OCI-LY7 (cell line): ENCODE data around the gene COLQ. TPM values are rescaled to one million over a fixed set of nuclear protein-coding genes. Genes with fewer than 3 reads are reported as not detected.

ENCODE experiments used
- BruUV-seq: library from RNA; stranded (reverse); fragments of 400-500 nt; replicated peaks from 2 replicates; lab custom pipeline; 2021; lab: Mats Ljungman, UMichigan
- CTCF ChIA-PET: fragments of 300-600 bp; sonication (Branson Sonifier 250); formaldehyde crosslinking; loops from one replicate; lab custom pipeline; 2022; ENCODE audit warnings: antibody characterized with exemption; ENCODE audit not compliant: unreplicated experiment; lab: Charles Lee
- POLR2A ChIA-PET: fragments of 300-600 bp; sonication (Branson Sonifier 250); formaldehyde crosslinking; loops from one replicate; lab custom pipeline; 2022; ENCODE audit warnings: antibody characterized with exemption; lab: Charles Lee
- DNase-seq: peaks from one replicate; pipeline ENCODE4 v3.0.0-alpha.2; 2015; ENCODE audit warnings: low spot score
- H2AFZ ChIP-seq: fragments of 200-600 bp; sonication (generic), shearing (Covaris generic); 2 replicates; pipeline ENCODE4 v1.6.1; 2014; ENCODE audit warnings: mild to moderate bottlenecking, antibody characterized with exemption, low read length, moderate library complexity
- H3K27ac ChIP-seq: fragments of 200-600 bp; sonication (generic); 2 replicates; pipeline ENCODE4 v1.5.1; 2014; ENCODE audit warnings: mixed run types, low read depth, mild to moderate bottlenecking, moderate library complexity, low read length, inconsistent platforms; ENCODE audit not compliant: poor library complexity, severe bottlenecking
- H3K36me3 ChIP-seq: fragments of 200-600 bp; sonication (generic); 2 replicates; pipeline ENCODE4 v1.6.1; 2014; ENCODE audit warnings: mild to moderate bottlenecking, antibody characterized with exemption, low read length, moderate library complexity, mixed read lengths; ENCODE audit not compliant: insufficient read depth
- H3K4me1 ChIP-seq: fragments of 200-600 bp; sonication (generic); 2 replicates; pipeline ENCODE4 v1.5.1; 2014; ENCODE audit warnings: mild to moderate bottlenecking, low read length; ENCODE audit not compliant: insufficient read depth, poor library complexity, severe bottlenecking
- H3K4me2 ChIP-seq: fragments of 200-600 bp; sonication (generic); 2 replicates; pipeline ENCODE4 v1.6.1; 2014; ENCODE audit warnings: mild to moderate bottlenecking, low read length
- H3K4me3 ChIP-seq: fragments of 200-600 bp; sonication (generic); 2 replicates; pipeline ENCODE4 v1.5.1; 2014; ENCODE audit warnings: mild to moderate bottlenecking, low read depth, low read length; ENCODE audit not compliant: poor library complexity, severe bottlenecking
- H3K79me2 ChIP-seq: fragments of 200-600 bp; sonication (generic); 2 replicates; pipeline ENCODE4 v1.6.1; 2016; ENCODE audit warnings: low read depth, mild to moderate bottlenecking, low read length, moderate library complexity, mixed read lengths; ENCODE audit not compliant: insufficient read depth
- H3K9me2 ChIP-seq: fragments of 200-600 bp; sonication (generic); 2 replicates; pipeline ENCODE4 v1.6.1; 2016; ENCODE audit warnings: mild to moderate bottlenecking, low read length, mixed read lengths; ENCODE audit not compliant: insufficient read depth
- H3K9me3 ChIP-seq: fragments of 200-600 bp; sonication (generic); 2 replicates; pipeline ENCODE4 v1.6.1; 2014; ENCODE audit warnings: mild to moderate bottlenecking, mixed run types, low read length, mixed read lengths
- H4K20me1 ChIP-seq: fragments of 200-600 bp; sonication (generic); 2 replicates; pipeline ENCODE4 v1.6.1; 2014; ENCODE audit warnings: mild to moderate bottlenecking, antibody characterized with exemption, low read length, moderate library complexity, mixed read lengths; ENCODE audit not compliant: insufficient read depth
- EZH2phosphoT487 ChIP-seq: fragments of 200-600 bp; sonication (generic); IDR thresholded peaks from 2 replicates; pipeline ENCODE4 v1.6.1; 2018; ENCODE audit warnings: low read depth, borderline replicate concordance, mild to moderate bottlenecking, mixed run types, antibody characterized with exemption, low read length, moderate library complexity, mixed read lengths
- intact Hi-C: fragments of 100-400 bp; cut with micrococcal nuclease; formaldehyde crosslinking; loops from one replicate; pipeline ENCODE4 v1.10.0; 2022; ENCODE audit not compliant: unreplicated experiment
- microRNA-seq: library from miRNA; unstranded; fragments of <30 nt; microRNA quantifications from one replicate; pipeline ENCODE4 v1.2.0, GENCODE V29; 2022; ENCODE audit warnings: borderline replicate concordance
- small RNA-seq: library from RNA; depleted of rRNA; stranded (forward); fragments of <200 nt; gene quantifications from one replicate; pipeline ENCODE3, GENCODE V24; 2014
- total RNA-seq, 2 experiments: library from RNA; depleted of rRNA in 1 of 2; stranded (reverse); fragments of >200 nt in 1 of 2; shearing (Covaris generic) in 1 of 2; gene quantifications; 2 replicates each; pipeline ENCODE4 v1.2.3, GENCODE V29; 2014 to 2022
- TF ChIP-seq, protein P1 (sequence below): fragments of 200-600 bp; sonication (generic); conservative IDR thresholded peaks from 2 replicates; pipeline ENCODE4 v1.5.1; 2014; ENCODE audit warnings: mild to moderate bottlenecking, antibody characterized with exemption, low read length, moderate library complexity, mixed read lengths

The COLQ gene
- total RNA-seq, 2 experiments from 2014 or later, result 0.42 to 1.4 TPM

DNA sequence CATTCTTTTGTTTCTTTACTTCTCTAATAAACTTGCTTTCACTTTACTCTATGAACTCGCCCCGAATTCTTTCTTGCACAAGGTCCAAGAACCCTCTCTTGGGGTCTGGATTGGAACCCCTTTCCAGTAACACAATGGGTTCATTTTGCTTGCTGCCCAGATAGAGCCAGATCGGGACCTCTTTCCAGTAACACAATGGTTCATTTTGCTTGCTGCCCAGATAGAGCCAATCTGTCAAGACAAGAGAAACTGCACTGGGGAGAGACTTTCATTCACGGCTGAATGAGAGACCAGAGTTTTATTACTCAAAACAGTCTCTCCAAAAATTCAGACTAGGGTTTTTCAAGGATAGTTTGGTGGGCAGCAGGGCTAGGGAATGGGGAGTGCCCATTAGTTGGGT is 119.6 kb downstream of the COLQ start:
- TF ChIP-seq, protein P1, sequence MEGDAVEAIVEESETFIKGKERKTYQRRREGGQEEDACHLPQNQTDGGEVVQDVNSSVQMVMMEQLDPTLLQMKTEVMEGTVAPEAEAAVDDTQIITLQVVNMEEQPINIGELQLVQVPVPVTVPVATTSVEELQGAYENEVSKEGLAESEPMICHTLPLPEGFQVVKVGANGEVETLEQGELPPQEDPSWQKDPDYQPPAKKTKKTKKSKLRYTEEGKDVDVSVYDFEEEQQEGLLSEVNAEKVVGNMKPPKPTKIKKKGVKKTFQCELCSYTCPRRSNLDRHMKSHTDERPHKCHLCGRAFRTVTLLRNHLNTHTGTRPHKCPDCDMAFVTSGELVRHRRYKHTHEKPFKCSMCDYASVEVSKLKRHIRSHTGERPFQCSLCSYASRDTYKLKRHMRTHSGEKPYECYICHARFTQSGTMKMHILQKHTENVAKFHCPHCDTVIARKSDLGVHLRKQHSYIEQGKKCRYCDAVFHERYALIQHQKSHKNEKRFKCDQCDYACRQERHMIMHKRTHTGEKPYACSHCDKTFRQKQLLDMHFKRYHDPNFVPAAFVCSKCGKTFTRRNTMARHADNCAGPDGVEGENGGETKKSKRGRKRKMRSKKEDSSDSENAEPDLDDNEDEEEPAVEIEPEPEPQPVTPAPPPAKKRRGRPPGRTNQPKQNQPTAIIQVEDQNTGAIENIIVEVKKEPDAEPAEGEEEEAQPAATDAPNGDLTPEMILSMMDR, result no peak
- TF ChIP-seq EZH2phosphoT487, result no peak
- POLR2A ChIA-PET, result interaction anchor here (0.6 to 0.7 kb wide), 2 partner anchors 126 to 199 kb away, joined by 3 to 4 read pairs; no protein-coding TSS in a partner anchor
- no peak overlapping the region for H2AFZ ChIP-seq

More for the DNA sequence above, 119.6 kb downstream of the COLQ start:
- Histone ChIP-seq H3K9me2 (no peaks in the 10 kb centered on the region), H3K27ac (no peak overlapping the region), H3K9me3 (no peaks in the 10 kb centered on the region), H3K4me3 (no peak overlapping the region), H3K36me3 (no peaks in the 10 kb centered on the region; the same call in 1 of the 2 replicates), H3K79me2 (no peaks in the 10 kb centered on the region), H4K20me1 (no peaks in the 10 kb centered on the region), H3K4me1 (peaks cover 11% of the 10 kb centered on the region), H3K4me2 (no peak overlapping the region)
- CTCF ChIA-PET, result no interaction called here
- intact Hi-C loops, result loop anchor here (5.0 kb wide), 1 partner anchor 295 kb away; no protein-coding TSS in a partner anchor
- no TSS peak for BruUV-seq
- no peak for DNase-seq

Small RNA genes lying within 50 kb of the gene (microRNA-seq; reads per million reads assigned to microRNA genes)
- gene MIR4270, result not detected

Small RNA genes lying within 50 kb of the gene (small RNA-seq; reads per million reads assigned to genes)
- not detected for gene MIR4270
- gene RN7SL110P, result not detected
- not detected for gene RNU6-1024P

Other genes starting within 250 kb of the COLQ start
- 15.1 and 15.7 TPM in 2 replicates for gene SH3BP5, start 189.1 kb downstream of the COLQ start, total RNA-seq (2014; rRNA removed; shearing (Covaris generic))
- 24.8 and 31.3 TPM in 2 replicates for gene SH3BP5, start 189.1 kb downstream of the COLQ start, total RNA-seq (2022)
- gene METTL6, start 94.2 kb downstream of the COLQ start, total RNA-seq (2014; rRNA removed; shearing (Covaris generic)), result 12.7 and 24.3 TPM in 2 replicates
- 23.5 and 28.4 TPM in 2 replicates for gene METTL6, start 94.2 kb downstream of the COLQ start, total RNA-seq (2022)
- gene EAF1, start 94.1 kb downstream of the COLQ start, total RNA-seq (2014; rRNA removed; shearing (Covaris generic)), result 18.0 and 23.8 TPM in 2 replicates
- 21.6 and 24.1 TPM in 2 replicates for gene EAF1, start 94.1 kb downstream of the COLQ start, total RNA-seq (2022)
- gene HACL1, start 79.9 kb upstream of the COLQ start, total RNA-seq (2014; rRNA removed; shearing (Covaris generic)), result 13.9 and 25.5 TPM in 2 replicates
- gene HACL1, start 79.9 kb upstream of the COLQ start, total RNA-seq (2022), result 22.0 and 29.1 TPM in 2 replicates
- gene BTD, start 80.0 kb upstream of the COLQ start, total RNA-seq (2014; rRNA removed; shearing (Covaris generic)), result 4.7 and 6.0 TPM in 2 replicates
- gene BTD, start 80.0 kb upstream of the COLQ start, total RNA-seq (2022), result 4.2 and 4.8 TPM in 2 replicates